ENCODE results near the gene HK1.
"Not testable (repeated sequence)": the region's sequence is repeated elsewhere in the genome, so short reads cannot be mapped to it uniquely, and the experiment has no call there.

HK1 gene

GRCh38 chr10:69327463-69328379, 49.4 kb downstream of the HK1 start:
- no peak for DNase-seq (ENCODE audit: low read depth, low spot score)

- no peak for DNase-seq (ENCODE audit: low read depth, low spot score)
These were observed 50.1 kb downstream of the HK1 start for GRCh38 chr10:69328380-69328735.

GRCh38 chr10:69328888-69329287, 50.6 kb downstream of the HK1 start:
- DNase-seq (ENCODE audit: low read depth, low spot score) = not testable (repeated sequence)

- DNase-seq (ENCODE audit: low read depth, low spot score) = peak; percentile 96
These were observed 51.5 kb downstream of the HK1 start for GRCh38 chr10:69329721-69330178.

- DNase-seq (ENCODE audit: low read depth, low spot score) = no peak
These were observed 52.9 kb downstream of the HK1 start for GRCh38 chr10:69331161-69331560.

- no peak for DNase-seq (ENCODE audit: low read depth, low spot score)
These were observed 54.1 kb downstream of the HK1 start for GRCh38 chr10:69332278-69333010.

GRCh38 chr10:69333205-69333604, 54.9 kb downstream of the HK1 start:
- DNase-seq (ENCODE audit: low read depth, low spot score) = no peak

GRCh38 chr10:69333865-69334301, 55.6 kb downstream of the HK1 start:
- DNase-seq (ENCODE audit: low read depth, low spot score) = not testable (repeated sequence)

- no peak for DNase-seq (ENCODE audit: low read depth, low spot score)
These were observed 56.2 kb downstream of the HK1 start for GRCh38 chr10:69334302-69335062.

- no peak for DNase-seq (ENCODE audit: low read depth, low spot score)
These were observed 56.8 kb downstream of the HK1 start for GRCh38 chr10:69335063-69335587.

- DNase-seq (ENCODE audit: low read depth, low spot score) = no peak
These were observed 57.3 kb downstream of the HK1 start for GRCh38 chr10:69335613-69336012.

- DNase-seq (ENCODE audit: low read depth, low spot score) = no peak
These were observed 58.6 kb downstream of the HK1 start for GRCh38 chr10:69336952-69337295.

GRCh38 chr10:69337296-69338132, 59.2 kb downstream of the HK1 start:
- no peak for DNase-seq (ENCODE audit: low read depth, low spot score)

GRCh38 chr10:69338133-69338456, 59.8 kb downstream of the HK1 start:
- DNase-seq (ENCODE audit: low read depth, low spot score) = no peak

GRCh38 chr10:69338547-69339450, 60.5 kb downstream of the HK1 start:
- no peak for DNase-seq (ENCODE audit: low read depth, low spot score)

- DNase-seq (ENCODE audit: low read depth, low spot score) = no peak
These were observed 62.4 kb downstream of the HK1 start for GRCh38 chr10:69340695-69341094.

- no peak for DNase-seq (ENCODE audit: low read depth, low spot score)
These were observed 65.6 kb downstream of the HK1 start for GRCh38 chr10:69343905-69344304.

GRCh38 chr10:69344591-69345252, 66.4 kb downstream of the HK1 start:
- DNase-seq (ENCODE audit: low read depth, low spot score) = no peak

- DNase-seq (ENCODE audit: low read depth, low spot score) = no peak
These were observed 67.1 kb downstream of the HK1 start for GRCh38 chr10:69345402-69345801.

Data from iPS DF 19.7 (cell line).